ENCODE measurements around the gene SH3GLB1. TPM values are rescaled to one million over a fixed set of nuclear protein-coding genes. Genes with fewer than 3 reads are reported as not detected.

Gene SH3GLB1
- total RNA-seq, 6 experiments from 2014 or later, result 91.0 to 102 (median 100) TPM

DNA sequence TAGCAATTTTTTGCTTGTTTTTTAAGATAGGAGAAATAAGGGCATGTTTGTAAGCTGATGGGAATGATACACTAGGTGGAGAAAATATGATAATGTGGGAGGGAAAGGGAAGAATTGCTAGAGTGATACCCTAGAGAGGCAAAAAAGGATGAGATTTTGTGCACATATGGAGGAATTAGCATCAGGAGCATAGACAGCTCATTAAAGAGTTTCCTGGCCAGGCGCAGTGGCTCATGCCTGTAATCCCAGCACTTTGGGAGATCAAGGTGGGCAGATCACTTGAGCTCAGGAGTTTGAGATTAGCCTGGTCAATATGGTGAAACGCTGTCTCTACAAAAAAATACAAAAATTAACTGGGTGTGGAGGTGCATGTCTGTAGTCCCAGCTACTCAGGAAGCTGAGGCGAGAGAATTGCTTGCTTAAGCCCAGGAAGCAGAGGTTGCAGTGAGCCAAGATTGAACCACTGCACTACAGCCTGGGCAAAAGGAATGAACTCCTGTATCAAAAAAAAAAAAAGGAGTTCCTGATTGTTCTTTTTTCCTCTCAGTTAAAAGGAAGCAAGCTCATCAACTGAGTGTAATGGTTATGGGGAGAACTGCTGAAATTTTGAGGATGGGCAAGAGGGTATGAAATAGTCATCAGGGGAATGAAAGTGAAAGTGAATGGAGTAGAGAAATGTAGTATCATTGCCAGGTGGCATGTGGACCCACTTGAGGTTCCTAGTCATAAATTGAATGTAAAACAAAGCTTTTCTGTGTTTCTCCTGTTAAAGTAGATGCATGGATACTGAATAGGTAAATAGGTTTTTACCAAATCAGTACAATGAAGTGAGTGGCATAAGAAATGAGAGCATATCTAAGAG is 35.5 kb downstream of the SH3GLB1 start:
- H3K4me3 Mint-ChIP-seq, result no peak overlapping the region
- TF ChIP-seq, protein P1, sequence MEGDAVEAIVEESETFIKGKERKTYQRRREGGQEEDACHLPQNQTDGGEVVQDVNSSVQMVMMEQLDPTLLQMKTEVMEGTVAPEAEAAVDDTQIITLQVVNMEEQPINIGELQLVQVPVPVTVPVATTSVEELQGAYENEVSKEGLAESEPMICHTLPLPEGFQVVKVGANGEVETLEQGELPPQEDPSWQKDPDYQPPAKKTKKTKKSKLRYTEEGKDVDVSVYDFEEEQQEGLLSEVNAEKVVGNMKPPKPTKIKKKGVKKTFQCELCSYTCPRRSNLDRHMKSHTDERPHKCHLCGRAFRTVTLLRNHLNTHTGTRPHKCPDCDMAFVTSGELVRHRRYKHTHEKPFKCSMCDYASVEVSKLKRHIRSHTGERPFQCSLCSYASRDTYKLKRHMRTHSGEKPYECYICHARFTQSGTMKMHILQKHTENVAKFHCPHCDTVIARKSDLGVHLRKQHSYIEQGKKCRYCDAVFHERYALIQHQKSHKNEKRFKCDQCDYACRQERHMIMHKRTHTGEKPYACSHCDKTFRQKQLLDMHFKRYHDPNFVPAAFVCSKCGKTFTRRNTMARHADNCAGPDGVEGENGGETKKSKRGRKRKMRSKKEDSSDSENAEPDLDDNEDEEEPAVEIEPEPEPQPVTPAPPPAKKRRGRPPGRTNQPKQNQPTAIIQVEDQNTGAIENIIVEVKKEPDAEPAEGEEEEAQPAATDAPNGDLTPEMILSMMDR (IDR thresholded peaks at IDR 0.05), result no peak
- H3K27me3 Mint-ChIP-seq (ENCODE audit: insufficient read depth), result no peaks in the 10 kb centered on the region
- H3K36me3 Mint-ChIP-seq (ENCODE audit: low read depth), result peaks cover 24% of the 10 kb centered on the region
- H3K9me3 Mint-ChIP-seq, result no peaks in the 10 kb centered on the region
- H3K27ac Mint-ChIP-seq, result no peak overlapping the region
- no peaks in the 10 kb centered on the region for H3K4me1 Mint-ChIP-seq (ENCODE audit: low read depth)
- DNase-seq, result no peak

DNA sequence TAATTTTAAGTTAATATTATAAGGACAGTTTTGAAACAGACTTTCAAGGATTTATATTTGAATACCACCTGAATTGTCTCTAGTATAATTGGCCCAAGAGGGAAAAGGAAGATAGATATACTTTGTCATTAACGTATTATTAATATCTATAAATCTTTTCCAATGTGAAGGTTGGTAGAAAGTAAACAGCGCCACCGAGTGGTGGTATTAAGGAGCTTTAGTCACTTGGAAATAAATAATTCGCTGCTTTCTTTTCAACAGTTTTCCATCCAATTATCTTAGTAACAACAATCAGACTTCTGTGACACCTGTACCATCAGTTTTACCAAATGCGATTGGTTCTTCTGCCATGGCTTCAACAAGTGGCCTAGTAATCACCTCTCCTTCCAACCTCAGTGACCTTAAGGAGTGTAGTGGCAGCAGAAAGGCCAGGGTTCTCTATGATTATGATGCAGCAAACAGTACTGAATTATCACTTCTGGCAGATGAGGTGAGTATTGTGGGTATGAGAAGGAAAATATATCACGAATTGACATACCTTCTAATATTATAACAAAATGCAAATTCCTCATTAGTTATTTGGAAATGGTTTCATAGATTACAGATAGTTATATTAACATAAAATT is 37.7 kb downstream of the SH3GLB1 start:
- peak; percentile 11 for DNase-seq
- Mint-ChIP-seq H3K4me3 (no peak overlapping the region), H3K27ac (no peak overlapping the region), H3K9me3 (no peaks in the 10 kb centered on the region), H3K36me3 (ENCODE audit: low read depth) (peaks cover 27% of the 10 kb centered on the region), H3K4me1 (ENCODE audit: low read depth) (no peaks in the 10 kb centered on the region), H3K27me3 (ENCODE audit: insufficient read depth) (no peaks in the 10 kb centered on the region)
- TF ChIP-seq, protein P1 (IDR thresholded peaks at IDR 0.05), result peak; percentile 91

DNA sequence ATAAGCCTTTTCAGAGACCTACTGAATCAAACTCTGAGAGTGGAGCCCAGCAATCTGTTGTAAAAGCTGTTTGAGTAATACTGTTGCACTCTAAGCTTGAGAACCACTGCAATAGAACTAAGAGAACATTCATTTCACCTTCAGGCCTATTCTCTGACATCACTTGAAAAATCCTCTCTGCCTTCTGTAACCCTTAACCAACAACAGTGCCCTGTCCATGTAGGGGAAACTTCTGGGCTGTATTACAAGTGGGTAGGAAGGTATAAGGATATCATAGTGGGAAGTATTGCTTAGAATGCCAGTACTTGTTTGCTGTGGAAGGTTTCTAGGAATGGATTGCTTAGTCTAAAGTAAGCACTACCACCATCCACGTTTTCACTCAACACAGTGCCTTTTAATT is 42.9 kb downstream of the SH3GLB1 start:
- Mint-ChIP-seq H3K9me3 (no peaks in the 10 kb centered on the region), H3K36me3 (ENCODE audit: low read depth) (peaks cover 20% of the 10 kb centered on the region), H3K4me1 (ENCODE audit: low read depth) (0 out of 2 replicates have a peak, but pooled peaks cover 6% of the 10 kb centered on the region), H3K4me3 (no peak overlapping the region), H3K27ac (no peak overlapping the region), H3K27me3 (ENCODE audit: insufficient read depth) (0 out of 2 replicates have a peak, but pooled peaks cover 2% of the 10 kb centered on the region)
- TF ChIP-seq, protein P1 (IDR thresholded peaks at IDR 0.05), result no peak
- no peak for DNase-seq

DNA sequence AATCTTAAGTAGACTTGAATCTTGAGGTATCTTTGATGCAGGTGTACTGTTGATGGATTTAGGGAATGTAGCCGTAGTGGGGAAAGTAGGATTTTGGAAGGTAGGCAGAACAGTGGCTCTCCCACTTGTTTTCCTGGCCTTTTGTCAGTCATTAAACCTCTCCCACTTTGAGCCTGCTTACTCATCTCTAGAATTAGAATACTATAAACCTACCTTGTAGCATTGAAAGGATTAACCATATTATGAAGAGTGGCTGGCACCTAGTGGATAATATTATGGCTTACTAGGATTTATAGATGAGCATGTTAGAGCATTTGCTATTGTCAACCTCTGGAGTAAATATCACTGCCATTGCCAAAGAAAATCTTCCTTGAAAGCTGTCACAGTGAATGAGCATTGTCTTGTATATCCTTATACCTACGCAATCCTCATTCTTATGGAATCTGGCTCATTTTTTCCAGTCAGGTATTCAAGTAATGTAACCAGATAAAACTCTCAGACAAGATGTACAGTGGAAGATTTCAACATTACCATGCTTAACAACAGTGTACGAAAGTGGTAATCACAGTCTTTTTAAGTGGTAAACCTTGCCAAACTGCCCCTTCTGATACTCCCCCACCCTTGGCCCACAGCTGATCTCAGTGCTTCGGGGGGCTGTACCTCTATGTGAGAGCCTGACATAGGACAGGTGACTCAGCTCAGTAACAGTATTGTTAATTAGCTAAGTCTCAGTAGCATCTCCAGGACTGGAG is 44.4 kb downstream of the SH3GLB1 start:
- peaks cover 9% of the 10 kb centered on the region; the same call in 1 of the 2 replicates for H3K4me1 Mint-ChIP-seq (ENCODE audit: low read depth)
- no peak for DNase-seq
- peaks cover 20% of the 10 kb centered on the region for H3K36me3 Mint-ChIP-seq (ENCODE audit: low read depth)
- H3K9me3 Mint-ChIP-seq, result no peaks in the 10 kb centered on the region
- 0 out of 2 replicates have a peak, but pooled peaks cover 2% of the 10 kb centered on the region for H3K27me3 Mint-ChIP-seq (ENCODE audit: insufficient read depth)
- no peak overlapping the region for H3K4me3 Mint-ChIP-seq
- H3K27ac Mint-ChIP-seq, result no peak overlapping the region
- TF ChIP-seq, protein P1 (IDR thresholded peaks at IDR 0.05), result no peak

DNA sequence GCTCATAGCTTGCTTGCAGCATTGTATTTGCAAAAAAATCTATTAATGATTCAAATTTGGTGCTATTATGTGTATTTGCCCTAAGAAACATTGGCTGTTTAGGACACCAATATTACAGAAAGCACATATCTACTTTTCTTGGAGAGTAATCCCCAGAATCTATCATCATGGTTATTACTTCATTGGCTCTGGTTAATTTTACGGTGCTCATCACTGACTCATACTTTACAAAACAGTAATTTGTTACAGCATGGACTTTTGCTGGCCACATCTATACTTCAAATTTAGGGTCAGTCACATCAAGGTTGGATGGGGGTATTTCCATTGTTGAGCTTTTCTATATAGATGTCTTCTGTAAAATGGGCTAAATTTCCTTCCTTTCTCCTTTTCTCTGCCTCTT is 45.7 kb downstream of the SH3GLB1 start:
- peaks cover 15% of the 10 kb centered on the region; the same call in 1 of the 2 replicates for H3K4me1 Mint-ChIP-seq (ENCODE audit: low read depth)
- H3K36me3 Mint-ChIP-seq (ENCODE audit: low read depth), result peaks cover 12% of the 10 kb centered on the region; the same call in 1 of the 2 replicates
- no peaks in the 10 kb centered on the region for H3K9me3 Mint-ChIP-seq
- no peak overlapping the region for H3K4me3 Mint-ChIP-seq
- 0 out of 2 replicates have a peak, but pooled peaks cover 2% of the 10 kb centered on the region for H3K27me3 Mint-ChIP-seq (ENCODE audit: insufficient read depth)
- H3K27ac Mint-ChIP-seq, result no peak overlapping the region
- DNase-seq, result no peak
- TF ChIP-seq, protein P1 (IDR thresholded peaks at IDR 0.05), result no peak

Measured in HFFc6 (cell line).